K562 (cell line): ENCODE results near the gene GRSF1. TPM values are rescaled to one million over a fixed set of nuclear protein-coding genes. Genes with fewer than 3 reads are reported as not detected.

Experiments used
- CEBPG ChIP-seq, 3 experiments: fragments of 200-800 bp in 1 of 3; sonication (Bioruptor generic) in 1 of 3; sonication (generic) in 1 of 3; formaldehyde crosslinking in 1 of 3; IDR thresholded peaks in 2 of 3; conservative IDR thresholded peaks in 1 of 3; 2 replicates each; pipeline versions ENCODE4 v1.6.1 to v1.8.0; 2016 to 2022; ENCODE audit warnings: missing compliant biosample characterization in 2 of 3, missing genetic modification characterization in 2 of 3, mild to moderate bottlenecking in 1 of 3, missing genetic modification reagents in 1 of 3
- CHCHD3 ChIP-seq: fragments of 250-450 bp; sonication (Bioruptor Pico); IDR thresholded peaks from 2 replicates; pipeline ENCODE4 v2.1.2; 2022; ENCODE audit warnings: mild to moderate bottlenecking
- DEAF1 ChIP-seq: fragments of 450-650 bp; formaldehyde crosslinking; IDR thresholded peaks from 2 replicates; pipeline ENCODE4 v1.4.0; 2020; ENCODE audit warnings: mild to moderate bottlenecking, moderate library complexity
- HDAC2 ChIP-seq: fragments of 450-650 bp; IDR thresholded peaks from 2 replicates; pipeline ENCODE4 v1.6.1; 2016; ENCODE audit warnings: mild to moderate bottlenecking
- HEY1 ChIP-seq: fragments of 250-450 bp; sonication (Bioruptor Pico); IDR thresholded peaks from 2 replicates; pipeline ENCODE4 v1.5.0; 2020; ENCODE audit warnings: mild to moderate bottlenecking, moderate library complexity, borderline replicate concordance
- HOMEZ ChIP-seq: fragments of 250-450 bp; sonication (Bioruptor Pico); IDR thresholded peaks from 2 replicates; pipeline ENCODE4 v1.4.0; 2020; ENCODE audit warnings: mild to moderate bottlenecking, moderate library complexity
- JUNB ChIP-seq: fragments of 450-650 bp; formaldehyde crosslinking; conservative IDR thresholded peaks from 2 replicates; pipeline ENCODE4 v1.4.0; 2020; ENCODE audit warnings: mild to moderate bottlenecking
- KAT2B ChIP-seq: IDR thresholded peaks from one replicate; pipeline ENCODE4 v1.6.1; 2012; ENCODE audit warnings: low read depth, mild to moderate bottlenecking, control low read depth, inconsistent platforms, low read length, moderate library complexity
- MED1 ChIP-seq: sonication (generic); formaldehyde crosslinking; IDR thresholded peaks from 2 replicates; pipeline ENCODE4 v1.8.1; 2023; ENCODE audit warnings: missing genetic modification reagents, borderline replicate concordance
- NCOR1 ChIP-seq: fragments of 450-650 bp; IDR thresholded peaks from 2 replicates; pipeline ENCODE4 v1.6.1; 2016; ENCODE audit warnings: mild to moderate bottlenecking, moderate library complexity
- POLR2A ChIP-seq: fragments of 450-650 bp; conservative IDR thresholded peaks from 2 replicates; pipeline ENCODE4 v1.6.1; 2016
- PRMT5 ChIP-seq: sonication (generic); formaldehyde crosslinking; IDR thresholded peaks from 2 replicates; pipeline ENCODE4 v1.5.0; 2020; ENCODE audit warnings: missing genetic modification reagents
- STAT5A ChIP-seq: IDR thresholded peaks from 2 replicates; pipeline ENCODE4 v1.6.1; 2012; ENCODE audit warnings: low read length, inconsistent platforms, borderline replicate concordance
- TRIM28 ChIP-seq: fragments of 450-650 bp; IDR thresholded peaks from 2 replicates; pipeline ENCODE4 v1.6.1; 2017
- ZFP36 ChIP-seq: fragments of 150-350 bp; IDR thresholded peaks from 2 replicates; pipeline ENCODE4 v1.6.1; 2018; ENCODE audit warnings: low read length, low read depth; ENCODE audit not compliant: partially characterized antibody
- ZNF134 ChIP-seq: fragments of 250-450 bp; sonication (Bioruptor Pico); conservative IDR thresholded peaks from 2 replicates; pipeline ENCODE4 v1.4.0; 2020
- ZNF24 ChIP-seq: fragments of 450-650 bp; IDR thresholded peaks from 2 replicates; pipeline ENCODE4 v1.6.1; 2016
- ZNF3 ChIP-seq: fragments of 250-450 bp; sonication (Bioruptor Pico); IDR thresholded peaks from 2 replicates; pipeline ENCODE4 v1.5.0; 2021; ENCODE audit warnings: mild to moderate bottlenecking, moderate library complexity
- ZNF561 ChIP-seq: fragments of 450-650 bp; formaldehyde crosslinking; conservative IDR thresholded peaks from 2 replicates; pipeline ENCODE4 v1.4.0; 2020; ENCODE audit warnings: mild to moderate bottlenecking, moderate library complexity
- ZNF668 ChIP-seq: fragments of 250-450 bp; sonication (Bioruptor Pico); IDR thresholded peaks from 2 replicates; pipeline ENCODE4 v1.8.0; 2022; ENCODE audit warnings: mild to moderate bottlenecking, inconsistent platforms
- ZNF766 ChIP-seq: fragments of 200-800 bp; sonication (Bioruptor generic); conservative IDR thresholded peaks from 2 replicates; pipeline ENCODE4 v1.6.1; 2016; ENCODE audit warnings: missing genetic modification characterization, missing compliant biosample characterization
- polyA plus RNA-seq, 8 experiments: library from polyadenylated mRNA; depleted of rRNA in 4 of 8; stranded (reverse) in 5 of 8; unstranded in 3 of 8; fragments of >200 nt; fragmentation: Nextera tagmentation in 2 of 8; fragmentation: Illumina TruSeq in 1 of 8; extraction: Ambion mirVana in 2 of 8; extraction: Trizol in 1 of 8; gene quantifications; 2 replicates each; pipeline versions ENCODE4 v1.2.1 to v1.2.3, GENCODE V29; 2011 to 2014; ENCODE audit warnings: inconsistent platforms in 1 of 8, missing spikeins in 1 of 8
- total RNA-seq, 7 experiments: library from RNA; depleted of rRNA in 6 of 7; stranded (reverse); fragments of >200 nt in 6 of 7; fragmentation: Illumina TruSeq in 2 of 7; extraction: Trizol in 2 of 7; gene quantifications; 2 replicates each; pipeline versions ENCODE4 v1.2.1 to v1.2.3, GENCODE V29; 2011 to 2021; ENCODE audit warnings: low replicate concordance in 1 of 7
- TF ChIP-seq, protein P1 (sequence below): fragments of 450-650 bp; IDR thresholded peaks from 2 replicates; pipeline ENCODE4 v1.7.1; 2018; ENCODE audit warnings: mild to moderate bottlenecking, low read depth; ENCODE audit not compliant: partially characterized antibody
- TF ChIP-seq, protein P2 (sequence below): fragments of 250-450 bp; sonication (Bioruptor Pico); IDR thresholded peaks from 2 replicates; pipeline ENCODE4 v1.8.0; 2022; ENCODE audit warnings: moderate library complexity, mild to moderate bottlenecking, inconsistent platforms

The GRSF1 gene
- total and polyA plus RNA-seq, 9 of the 15 experiments (the other 6 are each of a cell fraction or from before 2014, with no cell fraction given), result 33.0 to 105 (median 76.0) TPM

- TF ChIP-seq HOMEZ (no peak), PRMT5 (CRISPR knock-in tag) (no peak), POLR2A (peak; percentile 85), ZNF3 (CRISPR knock-in tag) (no peak), CEBPG (CRISPR knock-in tag; IDR thresholded peaks at IDR 0.05) (no peak), CEBPG (tag; conservative IDR thresholded peaks at IDR 0.05 in 1 of 2, IDR thresholded peaks at IDR 0.05 in 1 of 2) (no peak), CHCHD3 (CRISPR knock-in tag) (no peak), TRIM28 (no peak), NCOR1 (no peak), MED1 (CRISPR knock-in tag) (no peak), HDAC2 (no peak), ZNF24 (no peak), DEAF1 (no peak), JUNB (CRISPR knock-in tag) (no peak), HEY1 (CRISPR knock-in tag) (no peak), KAT2B (no peak), ZFP36 (no peak), ZNF668 (CRISPR knock-in tag) (no peak), ZNF561 (CRISPR knock-in tag) (no peak), ZNF134 (no peak), ZNF766 (CRISPR knock-in tag) (0 out of 2 replicates have a peak, but pooled peaks have one; percentile 20), STAT5A (no peak)
- TF ChIP-seq, protein P1, sequence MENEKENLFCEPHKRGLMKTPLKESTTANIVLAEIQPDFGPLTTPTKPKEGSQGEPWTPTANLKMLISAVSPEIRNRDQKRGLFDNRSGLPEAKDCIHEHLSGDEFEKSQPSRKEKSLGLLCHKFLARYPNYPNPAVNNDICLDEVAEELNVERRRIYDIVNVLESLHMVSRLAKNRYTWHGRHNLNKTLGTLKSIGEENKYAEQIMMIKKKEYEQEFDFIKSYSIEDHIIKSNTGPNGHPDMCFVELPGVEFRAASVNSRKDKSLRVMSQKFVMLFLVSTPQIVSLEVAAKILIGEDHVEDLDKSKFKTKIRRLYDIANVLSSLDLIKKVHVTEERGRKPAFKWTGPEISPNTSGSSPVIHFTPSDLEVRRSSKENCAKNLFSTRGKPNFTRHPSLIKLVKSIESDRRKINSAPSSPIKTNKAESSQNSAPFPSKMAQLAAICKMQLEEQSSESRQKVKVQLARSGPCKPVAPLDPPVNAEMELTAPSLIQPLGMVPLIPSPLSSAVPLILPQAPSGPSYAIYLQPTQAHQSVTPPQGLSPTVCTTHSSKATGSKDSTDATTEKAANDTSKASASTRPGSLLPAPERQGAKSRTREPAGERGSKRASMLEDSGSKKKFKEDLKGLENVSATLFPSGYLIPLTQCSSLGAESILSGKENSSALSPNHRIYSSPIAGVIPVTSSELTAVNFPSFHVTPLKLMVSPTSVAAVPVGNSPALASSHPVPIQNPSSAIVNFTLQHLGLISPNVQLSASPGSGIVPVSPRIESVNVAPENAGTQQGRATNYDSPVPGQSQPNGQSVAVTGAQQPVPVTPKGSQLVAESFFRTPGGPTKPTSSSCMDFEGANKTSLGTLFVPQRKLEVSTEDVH, result no peak
- TF ChIP-seq, protein P2, sequence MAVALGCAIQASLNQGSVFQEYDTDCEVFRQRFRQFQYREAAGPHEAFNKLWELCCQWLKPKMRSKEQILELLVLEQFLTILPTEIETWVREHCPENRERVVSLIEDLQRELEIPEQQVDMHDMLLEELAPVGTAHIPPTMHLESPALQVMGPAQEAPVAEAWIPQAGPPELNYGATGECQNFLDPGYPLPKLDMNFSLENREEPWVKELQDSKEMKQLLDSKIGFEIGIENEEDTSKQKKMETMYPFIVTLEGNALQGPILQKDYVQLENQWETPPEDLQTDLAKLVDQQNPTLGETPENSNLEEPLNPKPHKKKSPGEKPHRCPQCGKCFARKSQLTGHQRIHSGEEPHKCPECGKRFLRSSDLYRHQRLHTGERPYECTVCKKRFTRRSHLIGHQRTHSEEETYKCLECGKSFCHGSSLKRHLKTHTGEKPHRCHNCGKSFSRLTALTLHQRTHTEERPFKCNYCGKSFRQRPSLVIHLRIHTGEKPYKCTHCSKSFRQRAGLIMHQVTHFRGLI (CRISPR knock-in tag), result no peak
These were observed at the start of gene GRSF1 (continued) for GRCh38 chr4:70839589-70840093.
